ENCODE measurements around the gene ATAD3B. TPM values are rescaled to one million over a fixed set of nuclear protein-coding genes. Genes with fewer than 3 reads are reported as not detected.
"Not testable (repeated sequence)": the region's sequence is repeated elsewhere in the genome, so short reads cannot be mapped to it uniquely, and the experiment has no call there.

Gene ATAD3B
- total and polyA plus RNA-seq, 2 of the 4 experiments (the other 2 are of a cell fraction): 13.8 to 29.0 TPM

- H3K23ac ChIP-seq (ENCODE audit: low read depth, low read length); H3K27me3 ChIP-seq (ENCODE audit: control insufficient read depth, insufficient read depth, low read length); CTCF ChIA-PET; H2AK9ac ChIP-seq (replicated peaks; ENCODE audit: low read depth, low read length, poor library complexity); H2AK5ac ChIP-seq (ENCODE audit: low read depth, low read length); H3K27ac ChIP-seq (ENCODE audit: insufficient read depth, low read length); H3K56ac ChIP-seq (ENCODE audit: extremely low read depth, insufficient read depth, low read length); H3K9ac ChIP-seq (ENCODE audit: low read depth, low read length); H2BK5ac ChIP-seq (ENCODE audit: low read depth, low read length, poor library complexity, severe bottlenecking); H3K14ac ChIP-seq (replicated peaks; ENCODE audit: low read depth, low read length); H2BK120ac ChIP-seq (ENCODE audit: low read depth, low read length); H4K5ac ChIP-seq (ENCODE audit: low read depth, low read length); POLR2A ChIA-PET (ENCODE audit: unreplicated experiment); H3K4me1 ChIP-seq (ENCODE audit: control insufficient read depth, insufficient read depth, low read length); H4K91ac ChIP-seq (ENCODE audit: insufficient read depth, low read depth, low read length); DNase-seq; H2BK20ac ChIP-seq (ENCODE audit: low read depth, low read length); dilution Hi-C loops (cut with HindIII; ENCODE audit: low sequenced_read_pairs, unreplicated experiment); BruUV-seq (replicated peaks); H4K8ac ChIP-seq (ENCODE audit: low read depth in 2 of 2, low read length in 2 of 2); intact Hi-C loops (cut with micrococcal nuclease); ATAC-seq (ENCODE audit: low read depth); H3K9me3 ChIP-seq (ENCODE audit: control insufficient read depth, insufficient read depth, low read length); H3K9me1 ChIP-seq (ENCODE audit: insufficient read depth, low read length); H3K4me3 ChIP-seq (ENCODE audit: insufficient read depth, low read depth, low read length); H2BK15ac ChIP-seq (ENCODE audit: low read depth, low read length); H3K4ac ChIP-seq (ENCODE audit: low read depth, low read length); H3K18ac ChIP-seq (ENCODE audit: low read depth, low read length); H3K4me2 ChIP-seq (ENCODE audit: low read depth, low read length); H2AFZ ChIP-seq (replicated peaks; ENCODE audit: low read length, poor library complexity); in situ Hi-C loops (cut with MboI; ENCODE audit: low sequenced_read_pairs): not testable (repeated sequence)
- 93% methylated on average over 6 of the region's 17 CpGs; no CpG with 5 or more reads in 1 of the 2 experiments for WGBS, 2 experiments (ENCODE audit: extremely low coverage in 2 of 2, insufficient read length in 1 of 2)
- H3K79me1 ChIP-seq (ENCODE audit: low read depth in 1 of 2, low read length in 2 of 2): peaks cover 4 to 25% of the 10 kb centered on the region in 2 experiments
- H4K20me1 ChIP-seq (ENCODE audit: insufficient read depth, low read length): peaks cover 21% of the 10 kb centered on the region
- peaks cover 30% of the 10 kb centered on the region for H3K36me3 ChIP-seq (ENCODE audit: control insufficient read depth, insufficient read depth, low read length)
Observed at GRCh38 chr1:1476011-1476410, 4.4 kb downstream of the ATAD3B start.
